ENCODE data around the gene IST1.

IST1 gene

GRCh38 chr16:71896764-71897368, 1.5 kb downstream of the IST1 start:
- TF ChIP-seq CTCF (IDR thresholded peaks at IDR 0.05) = no peak

- TF ChIP-seq CTCF (IDR thresholded peaks at IDR 0.05) = no peak
Measured at GRCh38 chr16:71899171-71899570, 3.8 kb downstream of the IST1 start.

DNA sequence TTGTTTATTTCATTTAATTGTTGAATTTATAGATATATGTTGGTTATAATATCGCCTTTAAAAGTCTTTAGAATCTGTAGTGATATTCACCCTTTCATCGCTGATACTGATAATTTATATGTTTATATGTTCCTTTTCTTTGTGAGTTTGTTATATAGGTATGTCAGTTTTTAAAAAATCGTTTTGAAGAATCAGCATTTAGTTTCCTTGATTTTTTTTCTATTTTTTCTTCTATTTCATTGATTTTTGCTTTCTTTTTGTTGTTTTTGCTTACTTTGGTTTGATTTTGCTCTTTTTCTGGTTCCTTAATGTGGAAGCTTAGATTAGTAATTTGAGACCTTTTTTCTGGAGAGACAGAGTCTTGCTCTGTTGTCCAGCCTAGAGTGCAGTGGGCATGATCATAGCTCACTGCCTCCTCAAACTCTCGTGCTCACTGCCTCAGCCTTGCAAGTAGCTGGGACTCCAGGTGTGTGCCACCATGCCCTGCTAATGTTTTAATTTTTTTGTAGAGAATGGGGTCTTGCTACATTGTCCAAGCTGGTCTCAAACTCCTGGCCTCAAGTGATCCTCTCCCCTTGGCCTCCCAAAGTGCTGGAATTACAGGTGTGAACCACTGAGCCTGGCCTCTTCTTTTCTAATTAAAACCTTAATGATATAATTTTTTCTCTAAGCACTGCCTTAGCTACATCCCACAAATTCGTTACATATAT, 7.5 kb downstream of the IST1 start:
- no peak for TF ChIP-seq CTCF (IDR thresholded peaks at IDR 0.05)

- no peak for TF ChIP-seq CTCF (IDR thresholded peaks at IDR 0.05)
Measured at GRCh38 chr16:71903608-71904007, 8.3 kb downstream of the IST1 start.

DNA sequence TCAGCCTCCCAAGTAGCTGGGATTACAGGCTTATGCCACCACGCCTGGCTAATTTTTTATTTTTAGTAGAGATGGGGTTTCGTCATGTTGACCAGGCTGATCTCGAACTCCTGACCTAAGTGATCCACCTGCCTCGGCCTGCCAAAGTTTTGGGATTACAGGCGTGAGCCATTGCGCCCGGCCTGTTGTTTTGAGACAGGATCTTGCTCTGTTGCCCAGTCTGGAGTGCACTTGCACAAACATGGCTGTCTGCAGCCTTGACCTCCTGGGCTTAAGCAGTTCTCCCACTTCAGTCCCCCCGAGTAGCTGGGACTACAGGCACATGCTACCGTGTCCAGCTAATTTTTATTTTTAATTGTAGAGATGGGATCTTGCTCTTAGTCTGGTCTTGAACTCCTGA, 8.9 kb downstream of the IST1 start:
- TF ChIP-seq CTCF (IDR thresholded peaks at IDR 0.05) = no peak

GRCh38 chr16:71911121-71911520, 15.8 kb downstream of the IST1 start:
- TF ChIP-seq CTCF (IDR thresholded peaks at IDR 0.05) = no peak

DNA sequence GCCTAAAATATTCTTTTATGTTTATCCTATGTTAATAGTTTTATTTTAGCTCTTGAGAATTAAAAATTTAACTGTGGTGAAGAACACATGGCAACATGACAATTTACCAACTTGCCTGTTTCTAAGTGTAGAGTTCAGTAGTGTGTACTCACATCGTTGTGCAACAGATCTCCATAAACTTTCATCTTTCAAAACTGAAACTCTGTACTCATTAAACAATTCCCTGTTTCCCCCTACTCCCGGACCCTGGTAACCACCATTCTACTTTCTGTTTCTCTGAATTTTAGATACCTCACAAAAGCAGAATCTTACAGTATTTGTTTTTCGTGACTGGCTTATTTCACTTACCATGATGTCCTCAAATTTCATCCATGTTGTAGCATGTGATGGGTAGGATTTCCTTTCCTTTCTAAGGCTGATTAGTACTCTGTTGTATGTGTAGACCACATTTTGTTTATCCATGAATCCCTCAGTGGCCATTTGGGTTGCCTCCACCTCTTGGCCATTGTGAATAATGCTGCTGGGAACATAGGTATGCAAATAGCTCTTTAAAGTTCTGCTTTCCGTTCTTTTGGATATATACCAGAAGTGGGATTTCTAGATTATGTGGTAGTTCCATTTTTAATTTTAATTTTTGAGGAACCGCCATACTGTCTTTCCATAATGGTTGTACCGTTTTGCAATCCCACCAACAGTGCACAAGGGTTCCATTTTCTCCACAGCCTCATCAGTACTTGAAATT, 17.4 kb downstream of the IST1 start:
- no peak for TF ChIP-seq CTCF (IDR thresholded peaks at IDR 0.05)
